Keratinocyte (primary cell): ENCODE data around the gene ADCY7. TPM values are rescaled to one million over a fixed set of nuclear protein-coding genes. Genes with fewer than 3 reads are reported as not detected.
A peak's percentile ranks its signal among the peaks of the same experiment; 100 is the strongest.

Source experiments
- DNase-seq: peaks from one replicate; pipeline ENCODE4 v3.0.0-alpha.2; 2011; ENCODE audit warnings: low read depth, missing footprints, low spot score
- FAIRE-seq: peaks from 2 replicates; lab custom pipeline; 2011; peaks lifted over from hg19 to GRCh38; lab: Jason Lieb, UNC
- H2AFZ ChIP-seq: 2 replicates; pipeline ENCODE4 v1.6.0; 2012; ENCODE audit warnings: low read length, control low read depth, inconsistent platforms; ENCODE audit not compliant: control insufficient read depth
- H3K27ac ChIP-seq: 2 replicates; pipeline ENCODE4 v1.5.1; 2011; ENCODE audit warnings: low read length; ENCODE audit not compliant: control insufficient read depth, insufficient read depth
- H3K27me3 ChIP-seq: 3 replicates; pipeline ENCODE4 v1.6.0; 2011; ENCODE audit warnings: low read length; ENCODE audit not compliant: control insufficient read depth, insufficient read depth; ENCODE audit errors: extremely low read depth
- H3K36me3 ChIP-seq, 2 experiments: 2 replicates in 1 of 2; 3 replicates in 1 of 2; pipeline ENCODE4 v1.5.1; 2011; ENCODE audit warnings: low read length in 2 of 2, mild to moderate bottlenecking in 1 of 2; ENCODE audit not compliant: control insufficient read depth in 2 of 2, insufficient read depth in 2 of 2; ENCODE audit errors: extremely low read depth in 1 of 2
- H3K4me1 ChIP-seq: 3 replicates; pipeline ENCODE4 v1.5.1; 2011; ENCODE audit warnings: low read length; ENCODE audit not compliant: control insufficient read depth, insufficient read depth; ENCODE audit errors: extremely low read depth
- H3K4me2 ChIP-seq: 3 replicates; pipeline ENCODE4 v1.6.0; 2011; ENCODE audit warnings: low read depth, low read length; ENCODE audit not compliant: control insufficient read depth, insufficient read depth; ENCODE audit errors: extremely low read depth
- H3K4me3 ChIP-seq, 3 experiments: fragments of 200-600 bp in 1 of 3; sonication (generic) in 1 of 3; 2 replicates in 2 of 3; 3 replicates in 1 of 3; pipeline ENCODE4 v1.5.1; 2011 to 2016; ENCODE audit warnings: low read length in 3 of 3, mild to moderate bottlenecking in 3 of 3, control low read depth in 2 of 3, inconsistent platforms in 1 of 3, low read depth in 1 of 3, mixed read lengths in 1 of 3, mixed run types in 1 of 3, moderate library complexity in 1 of 3; ENCODE audit not compliant: control insufficient read depth in 2 of 3, insufficient read depth in 2 of 3; ENCODE audit errors: extremely low read depth in 1 of 3
- H3K79me2 ChIP-seq: 2 replicates; pipeline ENCODE4 v1.6.0; 2012; ENCODE audit warnings: low read length; ENCODE audit not compliant: control insufficient read depth, insufficient read depth
- H3K9ac ChIP-seq: 3 replicates; pipeline ENCODE4 v1.6.0; 2011; ENCODE audit warnings: low read length; ENCODE audit not compliant: control insufficient read depth, insufficient read depth; ENCODE audit errors: extremely low read depth
- H3K9me1 ChIP-seq: 3 replicates; pipeline ENCODE4 v1.6.0; 2011; ENCODE audit warnings: low read length; ENCODE audit not compliant: control insufficient read depth, insufficient read depth; ENCODE audit errors: extremely low read depth
- H3K9me3 ChIP-seq: 2 replicates; pipeline ENCODE4 v1.5.1; 2012; ENCODE audit warnings: low read depth, low read length; ENCODE audit not compliant: control insufficient read depth
- H4K20me1 ChIP-seq: 3 replicates; pipeline ENCODE4 v1.6.0; 2011; ENCODE audit warnings: low read length; ENCODE audit not compliant: control insufficient read depth, insufficient read depth; ENCODE audit errors: extremely low read depth
- EZH2 ChIP-seq: IDR thresholded peaks from one replicate; pipeline ENCODE4 v1.6.1; 2012; ENCODE audit warnings: inconsistent platforms, mild to moderate bottlenecking, low read length, moderate library complexity
- dilution Hi-C: fragments of 300-500 bp; cut with MboI; formaldehyde crosslinking; loops from one replicate; pipeline ENCODE4 v1.7.0; 2020; ENCODE audit warnings: low sequenced_read_pairs; ENCODE audit not compliant: extremely low pct_ligation_motif_present
- polyA plus RNA-seq, 5 experiments: library from polyadenylated mRNA; depleted of rRNA in 3 of 5; stranded (reverse) in 3 of 5; stranded (forward) in 1 of 5; unstranded in 1 of 5; fragments of >200 nt; gene quantifications; 1 replicate in 1 of 5; 2 replicates in 3 of 5; 3 replicates in 1 of 5; pipeline versions ENCODE4 v1.2.1 to v1.2.3, GENCODE V29; 2011 to 2012; ENCODE audit warnings: missing spikeins in 2 of 5, low read depth in 1 of 5, low replicate concordance in 1 of 5
- TF ChIP-seq, protein P1 (sequence below), 3 experiments: IDR thresholded peaks in 1 of 3; conservative IDR thresholded peaks in 1 of 3; optimal IDR thresholded peaks in 1 of 3; 2 replicates in 2 of 3; 3 replicates in 1 of 3; pipeline versions ENCODE3 to v1.5.1; 2011; ENCODE audit warnings: low read length in 3 of 3, mild to moderate bottlenecking in 3 of 3, moderate library complexity in 2 of 3, control low read depth in 1 of 3, inconsistent platforms in 1 of 3; ENCODE audit not compliant: insufficient read depth in 2 of 3; ENCODE audit errors: extremely low read depth in 1 of 3

ADCY7 gene
- polyA plus RNA-seq, 1 donor (not counting 4 experiments of a cell fraction or from before 2014, with no cell fraction given), result 5.1 TPM

GRCh38 chr16:50246299-50247122 lies 19.8 kb upstream of the ADCY7 start:
- peaks cover 3% of the 10 kb centered on the region for H3K9me1 ChIP-seq
- no peak for TF ChIP-seq EZH2
- TF ChIP-seq, protein P1, sequence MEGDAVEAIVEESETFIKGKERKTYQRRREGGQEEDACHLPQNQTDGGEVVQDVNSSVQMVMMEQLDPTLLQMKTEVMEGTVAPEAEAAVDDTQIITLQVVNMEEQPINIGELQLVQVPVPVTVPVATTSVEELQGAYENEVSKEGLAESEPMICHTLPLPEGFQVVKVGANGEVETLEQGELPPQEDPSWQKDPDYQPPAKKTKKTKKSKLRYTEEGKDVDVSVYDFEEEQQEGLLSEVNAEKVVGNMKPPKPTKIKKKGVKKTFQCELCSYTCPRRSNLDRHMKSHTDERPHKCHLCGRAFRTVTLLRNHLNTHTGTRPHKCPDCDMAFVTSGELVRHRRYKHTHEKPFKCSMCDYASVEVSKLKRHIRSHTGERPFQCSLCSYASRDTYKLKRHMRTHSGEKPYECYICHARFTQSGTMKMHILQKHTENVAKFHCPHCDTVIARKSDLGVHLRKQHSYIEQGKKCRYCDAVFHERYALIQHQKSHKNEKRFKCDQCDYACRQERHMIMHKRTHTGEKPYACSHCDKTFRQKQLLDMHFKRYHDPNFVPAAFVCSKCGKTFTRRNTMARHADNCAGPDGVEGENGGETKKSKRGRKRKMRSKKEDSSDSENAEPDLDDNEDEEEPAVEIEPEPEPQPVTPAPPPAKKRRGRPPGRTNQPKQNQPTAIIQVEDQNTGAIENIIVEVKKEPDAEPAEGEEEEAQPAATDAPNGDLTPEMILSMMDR (optimal IDR thresholded peaks at IDR 0.05 in 1 of 3, IDR thresholded peaks at IDR 0.05 in 1 of 3, conservative IDR thresholded peaks at IDR 0.05 in 1 of 3; ENCODE audit: extremely low read depth in 1 of 3, insufficient read depth in 2 of 3, low read length in 3 of 3), result no peak
- peaks cover 22% of the 10 kb centered on the region for H3K4me1 ChIP-seq
- no peaks in the 10 kb centered on the region for H4K20me1 ChIP-seq
- peak overlapping the region; percentile 76 for H3K9ac ChIP-seq
- no peaks in the 10 kb centered on the region for H3K79me2 ChIP-seq
- H3K27me3 ChIP-seq, result no peaks in the 10 kb centered on the region
- H3K27ac ChIP-seq, result no peak overlapping the region
- dilution Hi-C loops, result no loop called here
- peak overlapping the region; percentile 69 for H3K4me2 ChIP-seq
- peak overlapping the region; percentile 36 for H2AFZ ChIP-seq
- FAIRE-seq, result no peak
- H3K36me3 ChIP-seq, result no peaks in the 10 kb centered on the region
- DNase-seq, result no peak
- no peaks in the 10 kb centered on the region for H3K9me3 ChIP-seq
- peak overlapping the region; percentile 56 to 67 (median 59) for H3K4me3 ChIP-seq

DNA sequence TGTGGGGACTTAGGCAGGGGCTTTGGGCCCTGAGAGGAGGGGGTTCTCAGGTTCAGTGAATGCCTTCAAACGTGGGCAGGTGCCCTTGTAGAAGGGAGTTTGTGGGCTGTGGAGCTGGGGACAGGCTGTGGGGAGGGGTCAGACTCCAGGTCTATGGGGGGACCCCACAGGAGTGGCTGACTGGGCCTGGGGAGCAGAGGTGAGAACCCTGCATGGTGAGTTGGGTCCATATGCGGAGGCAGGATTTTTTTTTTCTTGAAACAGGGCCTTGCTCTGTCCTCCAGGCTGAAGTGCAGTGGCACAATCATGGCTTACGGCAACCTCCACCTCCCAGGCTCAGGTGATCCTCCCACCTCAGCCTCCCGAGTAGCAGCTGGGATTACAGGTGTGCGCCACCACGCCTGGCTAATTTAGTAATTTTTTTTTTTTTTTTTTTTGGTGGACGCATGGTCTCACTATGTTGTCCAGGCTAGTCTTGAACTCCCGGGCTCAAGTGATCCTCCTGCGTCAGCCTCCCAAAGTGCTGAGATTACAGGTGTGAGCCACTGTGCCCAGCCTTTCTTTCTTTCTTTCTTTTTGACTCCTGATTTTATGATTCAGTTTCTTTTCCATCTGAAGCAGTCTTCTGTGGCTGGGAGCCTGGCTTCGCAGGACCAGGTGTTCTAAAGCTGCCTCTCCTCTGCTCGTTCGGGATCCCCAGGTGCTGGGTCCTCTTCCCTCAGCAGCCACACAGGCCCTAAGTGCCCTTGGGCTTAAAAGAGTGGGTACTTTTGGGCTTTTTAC lies 19.0 kb upstream of the ADCY7 start:
- dilution Hi-C loops, result no loop called here
- no peaks in the 10 kb centered on the region for H3K27me3 ChIP-seq
- H3K9me1 ChIP-seq, result peaks cover 3% of the 10 kb centered on the region
- no peak overlapping the region for H3K27ac ChIP-seq
- FAIRE-seq, result no peak
- peak overlapping the region in 1 of 3 experiments; percentile 67 for H3K4me3 ChIP-seq
- no peaks in the 10 kb centered on the region for H3K79me2 ChIP-seq
- H3K4me1 ChIP-seq, result peaks cover 22% of the 10 kb centered on the region
- H3K4me2 ChIP-seq, result peak overlapping the region; percentile 69
- no peak overlapping the region for H2AFZ ChIP-seq
- no peaks in the 10 kb centered on the region for H3K9me3 ChIP-seq
- DNase-seq, result no peak
- TF ChIP-seq, protein P1 (optimal IDR thresholded peaks at IDR 0.05 in 1 of 3, IDR thresholded peaks at IDR 0.05 in 1 of 3, conservative IDR thresholded peaks at IDR 0.05 in 1 of 3; ENCODE audit: extremely low read depth in 1 of 3, insufficient read depth in 2 of 3, low read length in 3 of 3), result no peak
- no peak for TF ChIP-seq EZH2
- no peaks in the 10 kb centered on the region for H4K20me1 ChIP-seq
- no peaks in the 10 kb centered on the region for H3K36me3 ChIP-seq
- H3K9ac ChIP-seq, result no peak overlapping the region
